AG09319 (cell line): ENCODE results near the gene DCHS1.
A peak's percentile ranks its signal among the peaks of the same experiment; 100 is the strongest.

Experiments
- DNase-seq: peaks from one replicate; pipeline ENCODE4 v3.0.0-alpha.2; 2010; ENCODE audit warnings: low read depth; ENCODE audit errors: extremely low read depth
- TF ChIP-seq, protein P1 (sequence below): IDR thresholded peaks from 2 replicates; pipeline ENCODE4 v1.5.1; 2011; ENCODE audit warnings: low read depth, mild to moderate bottlenecking, inconsistent platforms, low read length, moderate library complexity

The DCHS1 gene

DNA sequence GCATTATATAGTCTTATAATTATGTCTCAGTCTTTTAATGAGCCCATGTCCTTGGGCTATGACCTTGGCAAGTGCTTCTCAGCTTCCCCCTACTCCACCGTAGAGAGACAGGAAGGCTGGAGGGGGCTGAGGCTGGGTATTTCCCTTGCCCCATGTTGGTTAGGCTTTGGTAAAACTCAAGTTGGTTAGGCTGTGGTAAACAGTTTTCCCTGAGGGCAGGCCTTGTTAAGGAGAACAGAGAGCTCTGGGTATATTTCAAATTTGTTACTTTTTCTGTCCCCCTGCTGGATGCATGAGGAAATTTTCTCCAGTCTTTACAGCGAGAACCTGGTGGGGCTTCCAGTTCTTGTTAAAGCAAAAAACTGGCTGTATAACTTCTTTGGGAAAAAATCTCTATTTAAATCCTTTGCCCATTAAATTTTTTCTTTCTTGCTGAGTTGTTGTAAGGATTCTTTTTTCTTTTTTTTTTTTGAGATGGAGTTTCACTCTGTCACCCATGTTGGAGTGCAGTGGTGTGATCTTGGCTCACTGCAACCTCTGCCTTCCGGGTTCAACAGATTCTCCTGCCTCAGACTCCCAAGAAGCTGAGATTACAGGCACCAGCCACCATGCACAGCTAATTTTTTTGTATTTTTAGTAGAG lies 12.2 kb upstream of the DCHS1 start:
- DNase-seq = no peak
- TF ChIP-seq, protein P1, sequence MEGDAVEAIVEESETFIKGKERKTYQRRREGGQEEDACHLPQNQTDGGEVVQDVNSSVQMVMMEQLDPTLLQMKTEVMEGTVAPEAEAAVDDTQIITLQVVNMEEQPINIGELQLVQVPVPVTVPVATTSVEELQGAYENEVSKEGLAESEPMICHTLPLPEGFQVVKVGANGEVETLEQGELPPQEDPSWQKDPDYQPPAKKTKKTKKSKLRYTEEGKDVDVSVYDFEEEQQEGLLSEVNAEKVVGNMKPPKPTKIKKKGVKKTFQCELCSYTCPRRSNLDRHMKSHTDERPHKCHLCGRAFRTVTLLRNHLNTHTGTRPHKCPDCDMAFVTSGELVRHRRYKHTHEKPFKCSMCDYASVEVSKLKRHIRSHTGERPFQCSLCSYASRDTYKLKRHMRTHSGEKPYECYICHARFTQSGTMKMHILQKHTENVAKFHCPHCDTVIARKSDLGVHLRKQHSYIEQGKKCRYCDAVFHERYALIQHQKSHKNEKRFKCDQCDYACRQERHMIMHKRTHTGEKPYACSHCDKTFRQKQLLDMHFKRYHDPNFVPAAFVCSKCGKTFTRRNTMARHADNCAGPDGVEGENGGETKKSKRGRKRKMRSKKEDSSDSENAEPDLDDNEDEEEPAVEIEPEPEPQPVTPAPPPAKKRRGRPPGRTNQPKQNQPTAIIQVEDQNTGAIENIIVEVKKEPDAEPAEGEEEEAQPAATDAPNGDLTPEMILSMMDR = peak; percentile 46

DNA sequence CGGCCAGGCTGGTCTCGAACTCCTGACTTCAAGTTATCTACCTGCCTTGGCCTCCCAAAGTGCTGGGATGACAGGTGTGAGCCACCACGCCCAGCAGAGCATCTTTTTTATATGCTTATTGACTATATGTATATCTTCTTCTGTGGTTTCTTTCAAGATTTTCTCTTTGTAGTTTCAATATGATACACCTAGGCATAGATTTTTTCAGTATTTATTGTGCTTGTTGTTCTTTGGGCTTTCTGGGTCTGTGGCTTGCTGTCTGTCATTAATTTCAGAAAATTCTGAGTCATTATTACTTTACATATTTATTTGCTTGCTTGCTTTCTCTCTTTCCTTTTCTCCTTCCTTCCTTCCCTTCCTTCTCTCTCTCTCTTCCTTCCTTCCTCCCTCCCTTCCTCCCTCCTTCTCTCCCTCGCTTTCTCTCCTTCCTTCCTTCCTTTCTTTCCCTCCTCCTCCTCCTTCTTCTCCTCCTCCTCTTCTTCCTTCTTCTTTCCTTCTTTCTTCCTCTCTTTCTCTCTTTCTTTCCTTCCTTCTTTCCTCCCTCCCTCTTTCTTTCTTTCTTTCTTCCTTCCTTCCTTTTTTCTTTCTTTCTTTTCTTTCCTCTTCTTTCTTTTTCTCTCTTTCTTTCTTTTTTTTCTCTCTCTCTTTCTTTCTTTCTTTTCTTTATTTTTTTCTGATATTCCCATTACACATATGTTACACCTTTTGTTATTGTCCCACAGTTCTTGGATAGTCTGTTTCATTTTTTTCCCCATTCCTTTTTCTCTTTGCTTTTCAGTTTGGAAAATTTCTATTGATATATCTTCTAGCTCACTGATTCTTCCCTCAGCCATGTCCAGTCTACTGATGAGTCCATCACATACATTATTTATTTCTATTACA lies 10.9 kb upstream of the DCHS1 start:
- DNase-seq = no peak
- TF ChIP-seq, protein P1 = no peak

DNA sequence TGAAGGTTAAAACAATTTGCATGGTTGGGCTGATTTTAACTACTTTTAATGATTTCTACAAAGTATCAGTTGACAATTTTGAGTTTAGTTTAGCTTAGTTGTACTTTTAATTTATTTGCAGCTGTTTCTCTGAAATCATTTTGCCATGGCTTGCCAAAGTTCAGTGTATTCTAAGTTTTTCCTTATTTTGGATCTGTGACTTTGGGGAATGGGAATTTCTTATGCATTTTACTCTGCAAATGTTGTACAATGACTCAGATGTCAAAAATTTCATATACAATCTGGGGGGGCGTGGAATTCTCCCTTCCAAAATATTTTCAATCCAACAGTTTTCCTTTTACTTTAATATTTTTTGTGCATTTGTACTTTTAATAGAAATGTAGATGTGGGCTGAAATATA lies 8.9 kb upstream of the DCHS1 start:
- no peak for DNase-seq
- TF ChIP-seq, protein P1 = no peak

- TF ChIP-seq, protein P1 = no peak
- DNase-seq = no peak
Observed at GRCh38 chr11:6663794-6664469, 8.3 kb upstream of the DCHS1 start.

DNA sequence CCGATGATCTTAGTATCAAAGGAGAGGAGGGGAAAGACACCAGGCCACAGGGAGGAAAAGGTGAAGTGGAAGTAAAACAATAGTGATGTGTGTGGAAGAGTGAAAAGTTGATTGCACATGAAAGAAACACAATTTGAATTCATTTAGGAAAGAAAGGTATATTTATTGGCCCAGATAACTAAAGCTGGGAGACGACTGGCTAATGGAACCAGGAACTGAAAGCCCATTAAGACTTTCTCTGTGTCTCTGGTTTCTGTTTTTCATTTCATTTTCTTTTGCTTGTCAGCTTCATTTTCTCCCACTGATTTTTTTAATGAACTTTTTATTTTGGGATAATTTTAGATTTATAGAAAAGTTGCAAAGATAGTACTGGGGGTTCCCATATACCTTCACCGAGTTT lies 5.1 kb upstream of the DCHS1 start:
- DNase-seq = no peak
- TF ChIP-seq, protein P1 = no peak

DNA sequence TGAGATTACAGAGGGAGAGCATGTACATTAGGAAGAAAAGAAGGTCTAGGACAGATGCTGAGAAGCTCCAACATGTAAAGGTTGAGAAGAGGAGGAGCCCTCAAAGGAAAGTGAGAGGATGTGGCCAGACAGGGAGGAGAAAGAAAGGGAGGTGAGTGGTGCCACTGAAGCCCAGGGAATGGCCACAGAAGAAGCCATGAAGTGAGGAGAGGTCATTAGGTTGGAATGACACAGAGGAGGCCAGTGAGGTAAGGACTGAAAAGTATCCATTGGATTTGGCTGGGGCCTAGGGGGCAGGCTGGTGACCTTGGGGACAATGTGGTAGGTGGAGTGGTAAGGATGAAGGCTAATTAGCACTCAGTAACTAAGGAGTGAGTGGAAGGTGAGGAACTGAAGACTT lies 3.0 kb upstream of the DCHS1 start:
- DNase-seq = no peak

More for the DNA sequence above, 3.0 kb upstream of the DCHS1 start:
- TF ChIP-seq, protein P1 = no peak
